CD4-positive, alpha-beta T cell (primary cell): ENCODE data around the gene RBM17. TPM values are rescaled to one million over a fixed set of nuclear protein-coding genes. Genes with fewer than 3 reads are reported as not detected.
A peak's percentile ranks its signal among the peaks of the same experiment; 100 is the strongest.

Source experiments
- ATAC-seq: fragments of 200-7000 bp; cut with Tn5 transposase; one replicate; pipeline ENCODE4 v1.10.0; 2022; ENCODE audit warnings: mild to moderate bottlenecking; ENCODE audit not compliant: poor library complexity
- CTCF ChIA-PET: fragments of 350-600 bp; sonication (Branson Sonifier 250); formaldehyde crosslinking; loops from one replicate; lab custom pipeline; 2021; ENCODE audit warnings: antibody characterized with exemption, inconsistent platforms; lab: Charles Lee
- POLR2A ChIA-PET: fragments of 350-600 bp; sonication (Branson Sonifier 250); formaldehyde crosslinking; loops from one replicate; lab custom pipeline; 2021; ENCODE audit warnings: antibody characterized with exemption, inconsistent platforms; lab: Charles Lee
- DNase-seq, 14 experiments: peaks; one replicate each; pipeline ENCODE4 v3.0.0-alpha.2; 2013 to 2020; ENCODE audit warnings: mixed read lengths in 2 of 14
- H3K27ac ChIP-seq, 2 donors: one replicate each; pipeline versions ENCODE4 v1.5.1 to v1.7.0; 2013; ENCODE audit warnings: low read length in 2 of 2, low read depth in 1 of 2, mild to moderate bottlenecking in 1 of 2
- H3K27me3 ChIP-seq, 2 experiments: 1 replicate in 1 of 2; 2 replicates in 1 of 2; pipeline versions ENCODE4 v1.6.1 to v1.7.0; 2013; ENCODE audit warnings: low read length in 2 of 2, control low read depth in 1 of 2, mild to moderate bottlenecking in 1 of 2, moderate library complexity in 1 of 2; ENCODE audit not compliant: insufficient read depth in 2 of 2, control insufficient read depth in 1 of 2
- H3K36me3 ChIP-seq: one replicate; pipeline ENCODE4 v1.6.1; 2013; ENCODE audit warnings: low read length, control low read depth; ENCODE audit not compliant: insufficient read depth
- H3K4me1 ChIP-seq: one replicate; pipeline ENCODE4 v1.6.1; 2013; ENCODE audit warnings: low read length, control low read depth; ENCODE audit not compliant: insufficient read depth
- H3K4me3 ChIP-seq: one replicate; pipeline ENCODE4 v1.5.1; 2013; ENCODE audit warnings: mild to moderate bottlenecking, low read length, moderate library complexity
- H3K9me3 ChIP-seq, 2 experiments: 1 replicate in 1 of 2; 2 replicates in 1 of 2; pipeline versions ENCODE4 v1.6.1 to v1.7.0; 2013; ENCODE audit warnings: low read length in 2 of 2, mild to moderate bottlenecking in 2 of 2, control low read depth in 1 of 2, moderate library complexity in 1 of 2; ENCODE audit not compliant: control insufficient read depth in 1 of 2, insufficient read depth in 1 of 2
- H3K27ac Mint-ChIP-seq: one replicate; pipeline ENCODE4 v1.8.0; 2020; ENCODE audit warnings: mixed read lengths
- H3K27me3 Mint-ChIP-seq: one replicate; pipeline ENCODE4 v1.8.0; 2021; ENCODE audit warnings: mixed read lengths
- H3K36me3 Mint-ChIP-seq: one replicate; pipeline ENCODE4 v1.8.0; 2021; ENCODE audit warnings: low read depth, mixed read lengths
- H3K4me1 Mint-ChIP-seq: one replicate; pipeline ENCODE4 v1.8.0; 2021; ENCODE audit warnings: low read depth, mixed read lengths
- H3K4me3 Mint-ChIP-seq: one replicate; pipeline ENCODE4 v1.8.0; 2020; ENCODE audit warnings: mild to moderate bottlenecking, mixed read lengths
- H3K9me3 Mint-ChIP-seq: one replicate; pipeline ENCODE4 v1.8.0; 2020; ENCODE audit warnings: mixed read lengths
- CTCF ChIP-seq: fragments of 200-600 bp; IDR thresholded peaks from one replicate; pipeline ENCODE4 v1.8.0; 2022; ENCODE audit warnings: antibody characterized with exemption, mild to moderate bottlenecking
- intact Hi-C, 2 experiments: fragments of 100-400 bp; cut with DNase I in 1 of 2; cut with micrococcal nuclease in 1 of 2; formaldehyde crosslinking; loops; one replicate each; pipeline versions ENCODE4 v1.15.1 to v1.9.0; 2023 to 2025; cut with DNase I, micrococcal nuclease
- total RNA-seq, 174 experiments: library from RNA in 2 of 174; stranded (reverse) in 2 of 174; gene quantifications; one replicate each; pipeline ENCODE4 v1.2.3 and lab custom pipeline; 2021 to 2026

Gene RBM17
- total RNA-seq, 2 experiments from 2014 or later = 143 to 150 TPM

GRCh38 chr10:6100370-6100769, 11.5 kb downstream of the RBM17 start:
- Histone ChIP-seq H3K9me3 (no peaks in the 10 kb centered on the region), H3K27ac (no peak overlapping the region), H3K4me1 (peaks cover 9% of the 10 kb centered on the region), H3K4me3 (no peak overlapping the region), H3K36me3 (peaks cover 70% of the 10 kb centered on the region), H3K27me3 (no peaks in the 10 kb centered on the region)
- POLR2A ChIA-PET = no interaction called here
- no peak for TF ChIP-seq CTCF
- Mint-ChIP-seq H3K4me1 (peaks cover 25% of the 10 kb centered on the region), H3K4me3 (no peak overlapping the region), H3K27me3 (no peaks in the 10 kb centered on the region), H3K27ac (peak overlapping the region; percentile 39), H3K9me3 (no peaks in the 10 kb centered on the region), H3K36me3 (peaks cover 78% of the 10 kb centered on the region)
- intact Hi-C loops = loop anchor here (5.0 to 10.0 kb wide), 2 partner anchors 564 to 572 kb away; no protein-coding TSS in a partner anchor
- DNase-seq (no peak), ATAC-seq (no peak)
- CTCF ChIA-PET = no interaction called here

GRCh38 chr10:6101181-6101580, 12.3 kb downstream of the RBM17 start:
- POLR2A ChIA-PET = no interaction called here
- ATAC-seq = no peak
- CTCF ChIA-PET = no interaction called here

GRCh38 chr10:6102128-6102527, 13.3 kb downstream of the RBM17 start:
- no peak overlapping the region for H3K27ac ChIP-seq
- TF ChIP-seq CTCF = no peak
- Mint-ChIP-seq H3K4me3 (no peak overlapping the region), H3K9me3 (no peaks in the 10 kb centered on the region), H3K27ac (peak overlapping the region; percentile 19), H3K36me3 (peaks cover 90% of the 10 kb centered on the region), H3K4me1 (peaks cover 19% of the 10 kb centered on the region), H3K27me3 (no peaks in the 10 kb centered on the region)
- no peaks in the 10 kb centered on the region for H3K9me3 ChIP-seq
- ChIA-PET CTCF (no interaction called here), POLR2A (no interaction called here)
- H3K36me3 ChIP-seq = peaks cover 82% of the 10 kb centered on the region
- no peak for ATAC-seq
- no peak for DNase-seq
- H3K4me1 ChIP-seq = no peaks in the 10 kb centered on the region
- no peak overlapping the region for H3K4me3 ChIP-seq
- intact Hi-C loops = loop anchor here (5.0 to 10.0 kb wide), 2 partner anchors 563 to 570 kb away; no protein-coding TSS in a partner anchor
- H3K27me3 ChIP-seq = no peaks in the 10 kb centered on the region

More at GRCh38 chr10:6101181-6101580, 12.3 kb downstream of the RBM17 start:
- Histone ChIP-seq H3K9me3 (no peaks in the 10 kb centered on the region), H3K36me3 (peaks cover 76% of the 10 kb centered on the region), H3K4me1 (peaks cover under 1% of the 10 kb centered on the region), H3K27ac (no peak overlapping the region), H3K27me3 (no peaks in the 10 kb centered on the region), H3K4me3 (no peak overlapping the region)
- Mint-ChIP-seq H3K4me3 (no peak overlapping the region), H3K27me3 (no peaks in the 10 kb centered on the region), H3K27ac (no peak overlapping the region), H3K9me3 (no peaks in the 10 kb centered on the region), H3K4me1 (peaks cover 17% of the 10 kb centered on the region), H3K36me3 (peaks cover 83% of the 10 kb centered on the region)
- intact Hi-C loops = loop anchor here (5.0 to 10.0 kb wide), 2 partner anchors 564 to 571 kb away; no protein-coding TSS in a partner anchor
- no peak for DNase-seq
- no peak for TF ChIP-seq CTCF
